HG02763 (cell line): ENCODE measurements around the gene BAG1.

Source experiments
- ATAC-seq: cut with Tn5 transposase; IDR thresholded peaks from one replicate; pipeline ENCODE4 v1.9.1; 2021; ENCODE audit warnings: mild to moderate bottlenecking, moderate library complexity; ENCODE audit not compliant: unreplicated experiment

BAG1 gene

GRCh38 chr9:33245341-33245740 is 19.2 kb downstream of the BAG1 start:
- no peak for ATAC-seq

GRCh38 chr9:33244137-33244784 is 20.2 kb downstream of the BAG1 start:
- no peak for ATAC-seq

- no peak for ATAC-seq
Observed at GRCh38 chr9:33242609-33243134, 21.8 kb downstream of the BAG1 start.

GRCh38 chr9:33241298-33241697 is 23.2 kb downstream of the BAG1 start:
- ATAC-seq, result no peak

GRCh38 chr9:33239921-33240320 is 24.6 kb downstream of the BAG1 start, which contains the start of gene SPINK4:
Gene SPINK4 (plus strand): TSS chr9:33240167. CDS start chr9:33240209, 42 bp downstream.
- ATAC-seq, result no peak

GRCh38 chr9:33236571-33236970 is 27.9 kb downstream of the BAG1 start:
- no peak for ATAC-seq

- ATAC-seq, result no peak
Observed at GRCh38 chr9:33234511-33235467, 29.7 kb downstream of the BAG1 start.

- ATAC-seq, result no peak
Observed at GRCh38 chr9:33233626-33234342, 30.7 kb downstream of the BAG1 start.

GRCh38 chr9:33232815-33233214 is 31.7 kb downstream of the BAG1 start:
- ATAC-seq, result no peak

- ATAC-seq, result no peak
Observed at GRCh38 chr9:33231623-33231942, 32.9 kb downstream of the BAG1 start.

GRCh38 chr9:33230756-33231622 is 33.5 kb downstream of the BAG1 start:
- no peak for ATAC-seq

- ATAC-seq, result no peak
Observed at GRCh38 chr9:33229359-33230114, 35.0 kb downstream of the BAG1 start.

GRCh38 chr9:33228606-33229005 is 35.9 kb downstream of the BAG1 start:
- no peak for ATAC-seq

GRCh38 chr9:33227741-33228140 is 36.8 kb downstream of the BAG1 start:
- no peak for ATAC-seq

- ATAC-seq, result no peak
Observed at GRCh38 chr9:33227008-33227398, 37.5 kb downstream of the BAG1 start.

GRCh38 chr9:33225319-33226147 is 39.0 kb downstream of the BAG1 start:
- no peak for ATAC-seq

GRCh38 chr9:33223696-33224095 is 40.8 kb downstream of the BAG1 start:
- no peak for ATAC-seq

- ATAC-seq, result no peak
Observed at GRCh38 chr9:33222031-33222430, 42.5 kb downstream of the BAG1 start.

- no peak for ATAC-seq
Observed at GRCh38 chr9:33221568-33221884, 43.0 kb downstream of the BAG1 start.
